ENCODE results near the gene PRKCZ. TPM values are rescaled to one million over a fixed set of nuclear protein-coding genes. Genes with fewer than 3 reads are reported as not detected.
"Not testable (repeated sequence)": the region's sequence is repeated elsewhere in the genome, so short reads cannot be mapped to it uniquely, and the experiment has no call there.

The PRKCZ gene
- total and polyA plus RNA-seq, 2 donors (not counting 1 experiment from before 2014, with no cell fraction given), result 1.6 to 2.0 TPM

GRCh38 chr1:2121101-2121691, 71.0 kb downstream of the PRKCZ start:
- DNase-seq (ENCODE audit: low read depth in 2 of 2), result no peak
- Histone ChIP-seq H3K4me2 (ENCODE audit: extremely low read depth, insufficient read depth, low read length) (no peak overlapping the region), H3K27ac (ENCODE audit: insufficient read depth, low read length) (no peak overlapping the region), H3K9ac (ENCODE audit: insufficient read depth, low read length) (no peak overlapping the region), H3K4me3 (replicated peaks in 1 of 4; ENCODE audit: control extremely low read depth in 1 of 4, insufficient read depth in 1 of 4, low read depth in 3 of 4, low read length in 4 of 4) (no peak overlapping the region), H4K20me1 (ENCODE audit: control insufficient read depth, extremely low read depth, insufficient read depth, low read length) (no peaks in the 10 kb centered on the region), H2AFZ (ENCODE audit: low read length) (no peak overlapping the region), H3K27me3 (ENCODE audit: control insufficient read depth, insufficient read depth, low read length) (peaks cover under 1% of the 10 kb centered on the region), H3K4me1 (ENCODE audit: control insufficient read depth, extremely low read depth, insufficient read depth, low read length) (no peaks in the 10 kb centered on the region), H3K79me2 (ENCODE audit: control insufficient read depth, insufficient read depth, low read length) (no peaks in the 10 kb centered on the region), H3K9me3 (ENCODE audit: control insufficient read depth, insufficient read depth, low read depth, low read length) (no peaks in the 10 kb centered on the region), H3K36me3 (ENCODE audit: control insufficient read depth, insufficient read depth, low read length) (no peaks in the 10 kb centered on the region)
- TF ChIP-seq EZH2 (IDR thresholded peaks at IDR 0.05; ENCODE audit: low read length, missing control alignments), result no peak
- no peak for TF ChIP-seq CTCF (conservative IDR thresholded peaks at IDR 0.05 in 1 of 2, IDR thresholded peaks at IDR 0.05 in 1 of 2; ENCODE audit: low read depth in 1 of 2, low read length in 2 of 2)

GRCh38 chr1:2121794-2122193, 71.6 kb downstream of the PRKCZ start:
- H3K4me2 ChIP-seq (ENCODE audit: extremely low read depth, insufficient read depth, low read length); H3K27me3 ChIP-seq (ENCODE audit: control insufficient read depth, insufficient read depth, low read length); H3K27ac ChIP-seq (ENCODE audit: insufficient read depth, low read length); H2AFZ ChIP-seq (ENCODE audit: low read length); H3K9ac ChIP-seq (ENCODE audit: insufficient read depth, low read length); H3K9me3 ChIP-seq (ENCODE audit: control insufficient read depth, insufficient read depth, low read depth, low read length); H4K20me1 ChIP-seq (ENCODE audit: control insufficient read depth, extremely low read depth, insufficient read depth, low read length); DNase-seq (ENCODE audit: low read depth in 2 of 2); H3K36me3 ChIP-seq (ENCODE audit: control insufficient read depth, insufficient read depth, low read length); H3K79me2 ChIP-seq (ENCODE audit: control insufficient read depth, insufficient read depth, low read length); H3K4me3 ChIP-seq (replicated peaks in 1 of 4; ENCODE audit: control extremely low read depth in 1 of 4, insufficient read depth in 1 of 4, low read depth in 3 of 4, low read length in 4 of 4); H3K4me1 ChIP-seq (ENCODE audit: control insufficient read depth, extremely low read depth, insufficient read depth, low read length): not testable (repeated sequence)

GRCh38 chr1:2124446-2125198, 74.4 kb downstream of the PRKCZ start:
- H3K4me1 ChIP-seq (ENCODE audit: control insufficient read depth, extremely low read depth, insufficient read depth, low read length), result no peaks in the 10 kb centered on the region
- H2AFZ ChIP-seq (ENCODE audit: low read length), result no peak overlapping the region
- H3K9ac ChIP-seq (ENCODE audit: insufficient read depth, low read length), result no peak overlapping the region
- H3K4me2 ChIP-seq (ENCODE audit: extremely low read depth, insufficient read depth, low read length), result no peak overlapping the region
- H3K27me3 ChIP-seq (ENCODE audit: control insufficient read depth, insufficient read depth, low read length), result no peaks in the 10 kb centered on the region
- H3K79me2 ChIP-seq (ENCODE audit: control insufficient read depth, insufficient read depth, low read length), result no peaks in the 10 kb centered on the region
- no peaks in the 10 kb centered on the region for H3K36me3 ChIP-seq (ENCODE audit: control insufficient read depth, insufficient read depth, low read length)
- no peaks in the 10 kb centered on the region for H4K20me1 ChIP-seq (ENCODE audit: control insufficient read depth, extremely low read depth, insufficient read depth, low read length)
- DNase-seq (ENCODE audit: low read depth in 2 of 2), result no peak
- H3K4me3 ChIP-seq (replicated peaks in 1 of 4; ENCODE audit: control extremely low read depth in 1 of 4, insufficient read depth in 1 of 4, low read depth in 3 of 4, low read length in 4 of 4), result no peak overlapping the region
- no peaks in the 10 kb centered on the region for H3K9me3 ChIP-seq (ENCODE audit: control insufficient read depth, insufficient read depth, low read depth, low read length)
- no peak overlapping the region for H3K27ac ChIP-seq (ENCODE audit: insufficient read depth, low read length)
- TF ChIP-seq EZH2 (IDR thresholded peaks at IDR 0.05; ENCODE audit: low read length, missing control alignments) (no peak), CTCF (conservative IDR thresholded peaks at IDR 0.05 in 1 of 2, IDR thresholded peaks at IDR 0.05 in 1 of 2; ENCODE audit: low read depth in 1 of 2, low read length in 2 of 2) (no peak)
